ENCODE results near the gene NFKBIL1. TPM values are rescaled to one million over a fixed set of nuclear protein-coding genes. Genes with fewer than 3 reads are reported as not detected.
A peak's percentile ranks its signal among the peaks of the same experiment; 100 is the strongest.

Gene NFKBIL1
- total and polyA plus RNA-seq, 3 donors from 2014 or later: 25.9 to 55.3 (median 51.2) TPM

GRCh38 chr6:31572041-31572911 lies 24.9 kb downstream of the NFKBIL1 start, which contains the start of gene LTA:
TSS of gene LTA (plus strand) at chr6:31572289. CDS start at chr6:31572743, 454 bp downstream.
- Histone ChIP-seq H3K27me3 (no peaks in the 10 kb centered on the region), H3K9me3 (no peaks in the 10 kb centered on the region), H3K4me3 (no peak within 1 kb of the TSS), H3K27ac (no peak within 1 kb of the TSS), H3K4me1 (no peaks in the 10 kb centered on the region), H3K36me3 (ENCODE audit: low read depth, missing control alignments) (no peaks in the 10 kb centered on the region)
- intact Hi-C loops (cut with DNase I; ENCODE audit: low total_unique reads): no loop called here
- WGBS, 2 donors: 90 to 91% methylated on average over 27 of the region's 27 CpGs
- no peak for TF ChIP-seq CTCF (IDR thresholded peaks at IDR 0.05)
- TF ChIP-seq POLR2A (IDR thresholded peaks at IDR 0.05): no peak
- DNase-seq: no peak

GRCh38 chr6:31573239-31574105 lies 26.1 kb downstream of the NFKBIL1 start:
- H3K27ac ChIP-seq: no peak overlapping the region
- H3K4me1 ChIP-seq: no peaks in the 10 kb centered on the region
- TF ChIP-seq CTCF (IDR thresholded peaks at IDR 0.05) (no peak), POLR2A (IDR thresholded peaks at IDR 0.05) (no peak)
- no peak for DNase-seq
- intact Hi-C loops (cut with DNase I; ENCODE audit: low total_unique reads): no loop called here
- H3K27me3 ChIP-seq: no peaks in the 10 kb centered on the region
- WGBS, 2 donors: 91 to 95% methylated on average over 9 of the region's 9 CpGs
- H3K9me3 ChIP-seq: no peaks in the 10 kb centered on the region
- H3K4me3 ChIP-seq: no peak overlapping the region
- H3K36me3 ChIP-seq (ENCODE audit: low read depth, missing control alignments): no peaks in the 10 kb centered on the region

- H3K36me3 ChIP-seq (ENCODE audit: low read depth, missing control alignments): no peaks in the 10 kb centered on the region
- WGBS, 2 donors: 80 to 87% methylated on average over 14 of the region's 14 CpGs
- H3K4me3 ChIP-seq: no peak overlapping the region
- no peak overlapping the region for H3K27ac ChIP-seq
- no peaks in the 10 kb centered on the region for H3K27me3 ChIP-seq
- intact Hi-C loops (cut with DNase I; ENCODE audit: low total_unique reads): no loop called here
- DNase-seq: no peak
- no peak for TF ChIP-seq CTCF (IDR thresholded peaks at IDR 0.05)
- no peaks in the 10 kb centered on the region for H3K4me1 ChIP-seq
- H3K9me3 ChIP-seq: no peaks in the 10 kb centered on the region
Measured at GRCh38 chr6:31574106-31575061, 27.0 kb downstream of the NFKBIL1 start.

- no peak within 1 kb of the TSS for H3K27ac ChIP-seq
- TF ChIP-seq CTCF (IDR thresholded peaks at IDR 0.05): no peak
- no peak for TF ChIP-seq POLR2A (IDR thresholded peaks at IDR 0.05)
Measured at GRCh38 chr6:31575335-31575901, 28.0 kb downstream of the NFKBIL1 start, which contains the start of gene TNF. TSS of gene TNF (plus strand) at chr6:31575565. CDS start at chr6:31575742, 177 bp downstream.

More at GRCh38 chr6:31575335-31575901, 28.0 kb downstream of the NFKBIL1 start, which contains the start of gene TNF:
- no peaks in the 10 kb centered on the region for H3K4me1 ChIP-seq
- H3K9me3 ChIP-seq: no peaks in the 10 kb centered on the region
- H3K27me3 ChIP-seq: no peaks in the 10 kb centered on the region
- H3K4me3 ChIP-seq: peak within 1 kb of the TSS in 1 of 2 donors; percentile 4
- DNase-seq: peak; percentile 59
- 57 to 66% methylated on average over 19 of the region's 19 CpGs for WGBS, 2 donors
- intact Hi-C loops (cut with DNase I; ENCODE audit: low total_unique reads): no loop called here
- no peaks in the 10 kb centered on the region for H3K36me3 ChIP-seq (ENCODE audit: low read depth, missing control alignments)

All from testis (tissue), 3 donors.